GM12801 (cell line): Measurements from ENCODE around the gene GRAMD4.

Experiments used
- TF ChIP-seq, protein P1 (sequence below): IDR thresholded peaks from one replicate; pipeline ENCODE4 v1.5.1; 2011; ENCODE audit warnings: control low read depth; ENCODE audit not compliant: insufficient read length; ENCODE audit errors: extremely low read depth

Gene GRAMD4

DNA sequence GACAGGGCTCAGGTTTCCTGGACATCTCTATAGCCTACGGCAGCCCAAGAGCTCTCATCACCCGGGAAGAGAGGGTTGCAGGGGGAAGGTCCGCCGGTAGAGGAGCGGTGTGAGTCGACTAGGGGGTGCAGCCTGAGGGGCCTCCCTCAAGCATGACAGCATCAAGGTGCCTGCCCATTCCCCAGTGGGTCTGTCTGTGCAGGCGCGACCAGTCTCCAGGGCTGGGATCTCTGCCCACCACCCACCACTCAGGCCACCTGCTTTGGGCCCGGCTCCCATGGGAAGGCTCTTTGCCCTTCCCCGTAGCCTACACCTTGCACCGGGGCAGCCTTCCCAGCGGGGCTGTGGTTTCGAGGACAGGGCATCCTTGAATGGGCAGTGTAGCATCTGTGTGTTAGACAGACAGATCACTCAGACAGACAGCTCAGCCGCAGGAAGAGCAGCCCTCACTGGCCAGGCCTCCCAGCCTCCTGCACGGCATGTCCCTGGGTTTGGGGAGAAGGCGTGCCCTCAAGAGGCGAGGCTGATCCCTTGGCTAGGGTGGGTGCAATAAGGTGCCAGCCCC lies 88.7 kb downstream of the GRAMD4 start:
- TF ChIP-seq, protein P1, sequence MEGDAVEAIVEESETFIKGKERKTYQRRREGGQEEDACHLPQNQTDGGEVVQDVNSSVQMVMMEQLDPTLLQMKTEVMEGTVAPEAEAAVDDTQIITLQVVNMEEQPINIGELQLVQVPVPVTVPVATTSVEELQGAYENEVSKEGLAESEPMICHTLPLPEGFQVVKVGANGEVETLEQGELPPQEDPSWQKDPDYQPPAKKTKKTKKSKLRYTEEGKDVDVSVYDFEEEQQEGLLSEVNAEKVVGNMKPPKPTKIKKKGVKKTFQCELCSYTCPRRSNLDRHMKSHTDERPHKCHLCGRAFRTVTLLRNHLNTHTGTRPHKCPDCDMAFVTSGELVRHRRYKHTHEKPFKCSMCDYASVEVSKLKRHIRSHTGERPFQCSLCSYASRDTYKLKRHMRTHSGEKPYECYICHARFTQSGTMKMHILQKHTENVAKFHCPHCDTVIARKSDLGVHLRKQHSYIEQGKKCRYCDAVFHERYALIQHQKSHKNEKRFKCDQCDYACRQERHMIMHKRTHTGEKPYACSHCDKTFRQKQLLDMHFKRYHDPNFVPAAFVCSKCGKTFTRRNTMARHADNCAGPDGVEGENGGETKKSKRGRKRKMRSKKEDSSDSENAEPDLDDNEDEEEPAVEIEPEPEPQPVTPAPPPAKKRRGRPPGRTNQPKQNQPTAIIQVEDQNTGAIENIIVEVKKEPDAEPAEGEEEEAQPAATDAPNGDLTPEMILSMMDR = no peak

DNA sequence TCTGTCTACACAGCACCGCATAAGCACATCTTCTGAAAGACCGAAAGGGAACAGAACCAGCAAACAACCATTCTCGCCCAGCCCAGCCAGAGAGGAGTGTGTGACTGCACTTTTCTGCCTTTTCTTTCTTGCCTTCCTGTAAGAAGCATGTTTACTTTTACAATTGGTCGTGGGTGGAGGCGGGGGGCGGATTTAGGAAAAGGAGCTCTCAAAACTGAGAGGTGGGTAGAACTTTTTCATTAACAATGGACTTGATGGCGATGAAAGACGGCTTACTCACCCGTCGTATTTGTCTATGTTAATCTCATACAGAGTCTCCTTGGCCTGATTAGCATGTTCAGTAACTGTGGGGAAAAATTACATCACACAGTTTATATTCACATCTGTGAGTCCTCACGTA lies 90.6 kb downstream of the GRAMD4 start:
- TF ChIP-seq, protein P1 = no peak

DNA sequence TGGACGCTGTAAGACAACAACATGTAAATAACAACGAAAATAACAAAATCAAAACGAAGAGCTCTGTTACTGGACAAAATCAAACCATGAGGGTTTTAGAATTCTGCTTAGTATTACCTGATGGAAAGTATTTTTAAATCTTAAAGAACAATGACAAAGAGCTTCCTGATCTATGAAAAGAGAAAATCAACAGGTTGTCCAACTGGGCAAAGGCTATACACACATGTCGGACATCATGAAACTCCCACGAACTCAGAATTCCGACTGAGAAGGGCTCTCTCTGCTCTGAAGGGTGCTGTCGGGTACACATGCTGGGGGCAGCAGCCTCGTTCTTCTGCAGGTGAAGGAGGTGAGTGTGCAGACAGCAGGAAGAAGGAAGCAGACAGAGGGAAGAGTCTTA lies 92.1 kb downstream of the GRAMD4 start:
- TF ChIP-seq, protein P1 = no peak

DNA sequence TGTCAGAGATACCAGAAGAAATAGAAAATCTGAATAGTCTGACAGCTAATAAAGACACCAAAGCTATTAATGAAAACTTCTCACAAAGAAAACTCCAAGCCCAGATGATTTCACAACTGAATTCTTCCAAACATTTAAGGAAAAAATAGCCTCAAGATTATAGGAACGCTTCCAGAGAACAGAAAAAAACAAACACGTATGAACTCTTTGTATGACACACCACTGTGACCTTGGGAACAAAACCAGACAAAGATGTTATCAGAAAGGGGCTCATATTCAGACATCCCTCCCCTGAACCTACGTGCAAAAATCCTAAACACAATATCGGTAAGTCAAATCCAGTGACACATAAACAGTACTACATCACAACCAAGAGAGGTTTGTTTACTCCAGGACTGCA lies 94.4 kb downstream of the GRAMD4 start:
- TF ChIP-seq, protein P1 = no peak

DNA sequence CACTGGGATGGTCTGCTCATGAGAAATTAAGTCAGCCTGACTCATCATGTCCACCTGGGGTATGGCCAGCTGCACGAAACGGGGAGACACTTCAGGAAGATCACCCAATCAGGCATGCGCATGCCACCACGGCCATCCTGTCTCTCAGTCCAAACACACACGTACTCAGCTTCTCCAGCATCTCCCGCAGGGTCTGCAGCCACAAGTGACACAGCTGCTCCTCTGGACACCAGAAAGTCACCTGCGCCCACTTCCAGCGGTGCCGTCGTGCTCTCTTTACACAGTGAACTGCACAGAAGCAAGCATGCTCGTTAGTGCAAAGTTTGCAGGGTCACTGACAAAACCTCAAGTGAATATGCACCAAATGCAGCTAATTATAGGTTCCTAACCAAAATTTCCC lies 99.7 kb downstream of the GRAMD4 start:
- TF ChIP-seq, protein P1 = no peak

DNA sequence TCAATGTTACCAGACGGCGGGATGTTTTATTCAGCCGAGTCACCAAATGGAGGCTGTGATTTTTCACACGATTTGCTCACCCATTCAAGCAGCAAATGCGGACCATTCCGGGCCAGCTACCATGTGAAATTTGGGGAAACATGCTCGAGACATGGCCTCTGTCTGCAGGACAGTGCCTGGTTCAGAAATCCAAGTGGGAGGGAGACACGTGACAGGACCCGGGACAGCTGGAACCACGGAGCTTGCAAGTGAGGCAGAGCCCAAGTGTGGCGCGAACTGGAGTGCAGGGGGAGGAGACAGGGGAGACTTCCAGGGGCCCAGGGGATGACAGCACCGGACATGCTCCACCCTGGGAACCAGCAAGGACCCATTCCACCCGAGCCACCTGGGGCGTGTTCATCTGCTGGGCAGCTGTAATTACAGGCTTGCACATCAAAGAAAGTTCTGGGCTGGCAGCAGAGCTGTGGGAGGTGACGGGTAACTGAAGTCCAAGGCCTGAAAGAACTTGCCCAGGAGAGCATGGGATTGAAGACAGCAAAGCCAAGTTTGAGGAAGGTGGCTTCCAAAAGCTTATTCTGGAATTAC lies 101.4 kb downstream of the GRAMD4 start:
- TF ChIP-seq, protein P1 = no peak

DNA sequence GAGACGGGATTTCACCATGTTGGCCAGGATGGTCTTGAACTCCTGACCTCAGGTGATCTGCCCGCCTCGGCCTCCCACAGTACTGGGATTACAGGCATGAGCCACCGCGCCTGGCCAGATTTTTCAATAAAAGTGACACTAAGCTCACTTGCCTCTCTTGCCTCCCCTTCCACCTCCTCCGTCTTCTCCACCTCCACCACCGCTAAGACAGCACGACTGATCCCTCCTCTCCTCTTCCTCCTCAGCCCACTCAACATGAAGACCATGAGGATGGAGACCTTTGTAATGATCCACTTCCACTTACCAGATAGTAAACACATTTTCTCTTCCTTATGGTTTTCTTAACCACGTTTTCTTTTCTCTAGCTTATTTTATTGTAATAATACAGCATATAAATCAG lies 103.7 kb downstream of the GRAMD4 start:
- TF ChIP-seq, protein P1 = no peak
